NCI-H2227 (cell line): ENCODE results near the gene BASP1.
"Not testable (repeated sequence)": the region's sequence is repeated elsewhere in the genome, so short reads cannot be mapped to it uniquely, and the experiment has no call there.

ENCODE experiments used
- DNase-seq: peaks from one replicate; lab custom pipeline; 2025; ENCODE audit not compliant: unreplicated experiment; lab: John Stamatoyannopoulos, UW

BASP1 gene

DNA sequence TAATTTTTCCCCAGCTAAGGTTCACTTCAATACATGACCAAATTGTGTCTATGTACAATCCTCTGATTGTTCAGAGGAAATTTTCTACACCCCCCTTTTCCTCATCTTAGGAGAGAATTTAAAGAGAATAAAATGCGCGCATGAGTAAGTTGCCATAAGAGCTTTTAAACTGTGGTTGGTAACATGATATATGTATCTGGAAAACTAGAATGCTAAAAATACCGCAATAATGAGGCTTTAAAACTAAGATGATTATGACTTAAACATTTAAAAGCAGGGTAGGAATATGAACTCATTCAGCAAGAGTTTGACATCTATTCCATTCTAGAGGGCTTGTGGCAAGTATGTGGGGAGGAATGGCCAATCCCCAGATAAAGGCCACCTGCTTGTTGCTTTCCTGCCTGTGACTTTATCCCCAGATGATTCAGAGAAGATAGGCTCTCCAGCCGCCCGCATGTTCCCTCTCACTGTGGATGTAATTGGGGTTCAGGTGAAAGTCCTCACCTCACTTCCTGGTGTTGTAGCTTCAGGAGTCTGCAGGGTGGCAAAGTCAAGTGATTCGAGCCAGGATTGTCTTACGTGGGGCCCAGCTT is 26.5 kb upstream of the BASP1 start:
- no peak for DNase-seq

GRCh38 chr5:17191574-17191973 is 25.9 kb upstream of the BASP1 start:
- DNase-seq = not testable (repeated sequence)

DNA sequence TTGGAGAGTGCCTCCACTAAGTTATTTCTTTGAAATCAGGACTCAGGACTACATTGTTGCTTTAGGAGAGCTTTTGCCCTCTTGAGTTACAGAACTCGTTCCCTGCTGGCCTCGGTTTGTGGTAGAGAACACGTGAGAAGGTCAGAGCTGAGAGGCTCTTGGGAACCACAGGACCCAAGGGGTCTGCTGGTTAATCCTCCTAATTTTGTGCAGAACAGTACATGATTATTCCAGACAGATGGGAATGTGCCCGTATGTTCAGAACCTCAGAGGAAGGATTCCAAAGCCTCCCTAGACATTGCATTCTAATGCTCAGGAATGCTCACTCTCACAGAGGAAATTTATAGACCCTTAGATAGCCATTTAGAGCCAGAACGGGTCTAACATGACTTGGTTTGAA is 25.2 kb upstream of the BASP1 start:
- no peak for DNase-seq

- no peak for DNase-seq
Measured at GRCh38 chr5:17196024-17196423, 21.4 kb upstream of the BASP1 start.

- no peak for DNase-seq
Measured at GRCh38 chr5:17196697-17197096, 20.7 kb upstream of the BASP1 start.

DNA sequence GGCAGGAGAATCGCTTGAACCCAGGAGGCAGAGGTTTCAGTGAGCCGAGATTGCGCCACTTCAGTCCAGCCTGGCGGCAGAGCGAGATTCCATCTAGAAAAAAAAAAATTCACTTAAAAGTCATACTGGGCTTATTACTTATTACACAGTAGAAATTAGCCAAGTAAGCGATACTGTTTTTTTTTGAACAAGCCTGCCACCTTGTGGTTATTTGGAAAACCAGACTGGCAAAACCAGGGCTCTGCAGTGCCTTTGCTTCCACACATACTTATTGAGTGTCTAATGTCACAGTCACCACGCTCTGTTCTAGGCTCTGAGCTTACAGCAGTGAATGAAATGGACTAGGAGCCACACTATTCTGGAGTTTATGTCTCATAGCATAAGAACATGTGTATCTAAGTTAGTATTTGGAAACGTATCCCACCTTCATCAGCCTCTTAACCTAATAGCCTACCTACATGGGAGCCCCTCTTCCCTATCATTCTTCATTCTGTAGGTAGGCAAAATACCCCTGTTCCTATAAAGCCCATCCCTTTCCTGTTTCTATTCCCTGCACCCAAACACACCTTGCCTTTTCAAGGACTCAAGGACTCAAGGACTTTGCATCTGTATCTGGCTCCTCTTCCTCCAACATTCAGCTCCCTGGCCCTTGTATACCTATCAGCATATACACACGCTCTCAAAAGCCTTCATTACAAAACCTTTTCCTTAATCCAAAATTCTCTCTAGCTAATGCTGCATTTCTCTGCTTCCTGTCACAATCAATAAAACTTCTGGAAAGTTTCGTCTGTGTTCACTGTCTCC is 13.9 kb upstream of the BASP1 start:
- DNase-seq = peak; percentile 36

- DNase-seq = no peak
Measured at GRCh38 chr5:17204133-17204489, 13.3 kb upstream of the BASP1 start.

- DNase-seq = no peak
Measured at GRCh38 chr5:17206021-17206420, 11.4 kb upstream of the BASP1 start.

- DNase-seq = no peak
Measured at GRCh38 chr5:17212191-17212590, 5.2 kb upstream of the BASP1 start.

GRCh38 chr5:17212996-17213395 is 4.4 kb upstream of the BASP1 start:
- DNase-seq = no peak

- no peak for DNase-seq
Measured at GRCh38 chr5:17213938-17214337, 3.5 kb upstream of the BASP1 start.

- DNase-seq = no peak
Measured at GRCh38 chr5:17214893-17215292, 2.5 kb upstream of the BASP1 start.

- DNase-seq = no peak
Measured at GRCh38 chr5:17215361-17215760, 2.1 kb upstream of the BASP1 start.

DNA sequence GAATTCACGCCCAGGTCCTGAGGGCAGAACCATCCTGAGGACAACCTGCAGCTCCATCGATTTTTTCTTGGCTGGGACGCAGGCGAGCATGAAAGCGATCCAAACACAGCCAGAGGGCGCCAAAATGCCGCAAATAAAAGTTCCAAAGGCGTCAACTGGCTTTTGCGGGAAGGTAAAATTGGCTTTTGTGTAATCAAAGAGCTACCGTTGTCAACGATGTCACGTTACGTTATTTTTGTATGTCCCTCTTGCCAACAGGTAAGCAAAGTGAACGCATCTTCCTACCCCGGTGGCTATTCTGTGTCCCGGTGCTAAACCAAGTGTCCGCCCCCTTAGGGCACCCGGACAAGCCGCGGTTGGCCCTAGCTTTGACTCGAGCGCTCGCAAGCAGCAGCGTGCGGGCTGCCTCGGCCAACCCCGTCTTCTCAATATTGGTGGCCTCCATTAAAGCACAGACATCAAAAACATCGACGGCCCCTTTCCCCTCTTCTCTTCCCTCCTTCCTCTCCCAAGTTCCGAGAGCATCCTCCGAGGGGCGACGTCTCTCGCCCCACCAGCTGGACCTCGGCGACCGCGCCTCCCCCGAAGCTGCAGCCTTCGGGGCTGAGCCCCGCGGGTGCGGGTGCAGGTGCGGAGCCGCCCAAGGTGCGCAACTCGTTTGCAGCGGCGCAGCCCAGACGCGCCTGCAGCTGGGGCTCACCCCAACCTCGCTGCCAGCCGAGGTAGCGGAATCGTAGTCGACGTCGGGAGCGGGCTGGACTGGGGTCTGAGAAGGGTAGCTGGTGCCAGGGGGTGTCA is 1.1 kb upstream of the BASP1 start:
- DNase-seq = peak; percentile 69

- DNase-seq = no peak
Measured at GRCh38 chr5:17216974-17217492, 398 bp upstream of the BASP1 start.

GRCh38 chr5:17218353-17219005 is 1.0 kb downstream of the BASP1 start:
- DNase-seq = no peak

DNA sequence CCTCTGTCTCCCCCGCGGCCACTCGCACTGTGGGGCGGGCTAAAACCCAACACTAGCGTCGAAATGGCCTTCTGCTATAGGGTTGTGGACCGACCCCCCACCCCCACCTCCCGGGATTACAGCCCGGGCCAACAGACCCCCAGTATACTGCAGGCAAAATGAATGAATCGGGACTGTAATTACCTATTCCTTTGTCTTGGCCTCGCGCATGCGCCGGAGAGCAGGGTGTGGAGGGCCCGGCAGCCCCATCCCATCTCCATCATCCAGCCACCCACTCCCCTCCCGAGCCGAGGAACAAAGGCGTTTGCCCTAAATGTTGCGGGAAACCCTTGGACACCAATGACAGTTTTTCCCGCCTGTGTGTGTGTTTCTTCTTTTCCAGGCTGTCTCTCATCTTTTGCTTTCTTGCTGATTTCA is 1.6 kb downstream of the BASP1 start:
- no peak for DNase-seq

DNA sequence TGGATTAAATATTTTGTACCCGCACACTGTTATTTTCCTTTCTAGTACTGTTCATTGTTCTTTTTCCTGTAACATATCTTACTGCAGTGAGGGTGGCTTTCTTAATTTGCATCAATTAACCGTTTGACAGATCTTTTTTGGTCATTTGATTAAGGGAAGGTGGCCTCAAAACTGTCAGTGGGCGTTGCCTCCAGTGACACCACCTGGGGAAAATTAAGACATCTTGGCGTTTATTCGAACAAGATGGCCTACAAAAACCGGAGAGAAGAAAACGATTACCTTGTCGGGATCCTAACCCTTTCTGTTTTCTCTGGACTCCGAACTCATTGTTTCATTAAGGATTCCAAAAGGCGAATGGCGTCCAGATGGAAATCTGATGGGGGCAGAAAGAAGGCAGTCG is 2.0 kb downstream of the BASP1 start:
- no peak for DNase-seq

DNA sequence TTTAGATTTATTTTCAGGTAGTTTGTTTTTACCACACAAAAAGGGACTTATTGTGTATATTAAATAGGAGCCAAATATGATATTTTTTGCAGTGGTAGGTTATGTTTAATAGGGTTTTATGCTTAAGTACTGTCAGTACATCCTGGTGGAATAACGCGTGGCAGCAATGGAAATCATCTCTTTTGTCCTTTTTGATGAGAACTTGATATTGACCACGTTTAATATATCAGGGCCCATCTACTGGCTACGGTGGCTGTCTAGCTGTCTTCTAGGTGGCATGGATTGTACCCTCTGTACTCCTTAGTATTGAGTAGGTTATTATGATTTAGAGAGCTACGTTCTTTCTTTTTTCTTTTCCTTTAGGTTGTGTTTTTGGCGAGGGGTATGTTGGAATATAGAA is 2.6 kb downstream of the BASP1 start:
- DNase-seq = no peak

DNA sequence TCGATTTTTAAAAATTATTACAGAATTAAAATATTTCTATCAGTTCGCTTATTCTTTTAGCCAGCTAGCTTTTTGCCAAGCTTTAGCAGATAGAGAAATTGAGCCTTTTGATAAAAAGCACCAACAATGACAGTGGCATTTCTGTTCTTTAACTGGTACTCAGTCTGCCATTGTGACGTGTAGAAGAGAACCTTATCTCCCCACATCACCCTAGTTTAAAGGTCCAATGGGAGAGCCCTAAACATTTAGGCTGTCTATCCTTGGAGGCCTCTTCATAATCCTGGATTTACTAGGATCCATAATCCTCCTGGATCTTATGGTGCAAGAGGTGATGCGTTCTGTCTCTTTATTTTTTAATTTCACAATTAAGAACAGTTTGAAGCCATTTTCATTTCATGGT is 3.0 kb downstream of the BASP1 start:
- no peak for DNase-seq
